ENCODE results near the gene SLC23A2. TPM values are rescaled to one million over a fixed set of nuclear protein-coding genes. Genes with fewer than 3 reads are reported as not detected.

SLC23A2 gene
- total RNA-seq, 6 experiments from 2014 or later: 23.4 to 41.1 (median 30.5) TPM

- DNase-seq (no peak), ATAC-seq (no peak)
- Histone ChIP-seq H3K4me1 (peaks cover 0 to 31% (median 4%) of the 10 kb centered on the region in 4 donors), H3K9me3 (no peaks in the 10 kb centered on the region), H3K4me3 (no peak overlapping the region), H3K36me3 (peaks cover 0 to 2% (median 0%) of the 10 kb centered on the region in 4 donors), H3K27ac (peak overlapping the region; percentile 29 to 76 (median 70)), H3K27me3 (no peaks in the 10 kb centered on the region)
- intact Hi-C loops (cut with DNase I): no loop called here
- 60% methylated on average over 1 of the region's 4 CpGs for WGBS (ENCODE audit: insufficient coverage, low coverage, low lambda C conversion rate, missing lambda C conversion rate)
- TF ChIP-seq POLR2A (IDR thresholded peaks at IDR 0.05): no peak
- TF ChIP-seq, protein P1, sequence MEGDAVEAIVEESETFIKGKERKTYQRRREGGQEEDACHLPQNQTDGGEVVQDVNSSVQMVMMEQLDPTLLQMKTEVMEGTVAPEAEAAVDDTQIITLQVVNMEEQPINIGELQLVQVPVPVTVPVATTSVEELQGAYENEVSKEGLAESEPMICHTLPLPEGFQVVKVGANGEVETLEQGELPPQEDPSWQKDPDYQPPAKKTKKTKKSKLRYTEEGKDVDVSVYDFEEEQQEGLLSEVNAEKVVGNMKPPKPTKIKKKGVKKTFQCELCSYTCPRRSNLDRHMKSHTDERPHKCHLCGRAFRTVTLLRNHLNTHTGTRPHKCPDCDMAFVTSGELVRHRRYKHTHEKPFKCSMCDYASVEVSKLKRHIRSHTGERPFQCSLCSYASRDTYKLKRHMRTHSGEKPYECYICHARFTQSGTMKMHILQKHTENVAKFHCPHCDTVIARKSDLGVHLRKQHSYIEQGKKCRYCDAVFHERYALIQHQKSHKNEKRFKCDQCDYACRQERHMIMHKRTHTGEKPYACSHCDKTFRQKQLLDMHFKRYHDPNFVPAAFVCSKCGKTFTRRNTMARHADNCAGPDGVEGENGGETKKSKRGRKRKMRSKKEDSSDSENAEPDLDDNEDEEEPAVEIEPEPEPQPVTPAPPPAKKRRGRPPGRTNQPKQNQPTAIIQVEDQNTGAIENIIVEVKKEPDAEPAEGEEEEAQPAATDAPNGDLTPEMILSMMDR (IDR thresholded peaks at IDR 0.05): no peak
These were observed 50.5 kb downstream of the SLC23A2 start for GRCh38 chr20:4950841-4951240.

DNA sequence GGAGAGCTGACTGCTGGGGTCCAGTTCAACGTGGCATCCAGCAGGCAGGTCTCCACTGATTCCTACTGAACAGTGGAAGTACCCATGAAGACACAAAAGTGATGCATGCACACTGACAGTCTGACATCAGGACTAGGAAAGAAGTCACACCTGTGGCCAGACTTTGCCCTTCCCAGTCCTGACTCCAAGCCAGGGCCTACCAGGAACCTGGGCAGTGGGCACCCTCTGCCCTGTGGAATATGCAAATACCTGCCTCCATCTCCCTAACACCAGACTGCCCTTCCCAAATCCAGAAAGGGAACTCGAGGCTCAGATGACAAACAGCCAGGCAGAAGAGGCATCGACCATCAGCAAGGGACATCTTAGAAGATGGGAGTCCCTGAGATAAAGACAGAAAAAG lies 50.9 kb downstream of the SLC23A2 start:
- peak in 1 of 3 donors; percentile 42 for DNase-seq
- Histone ChIP-seq H3K27me3 (no peaks in the 10 kb centered on the region), H3K4me1 (peaks cover 0 to 31% (median 4%) of the 10 kb centered on the region in 4 donors), H3K27ac (peak overlapping the region; percentile 70 to 76 (median 71)), H3K36me3 (peaks cover 0 to 2% (median 0%) of the 10 kb centered on the region in 4 donors), H3K4me3 (no peak overlapping the region), H3K9me3 (no peaks in the 10 kb centered on the region)
- intact Hi-C loops (cut with DNase I): no loop called here
- WGBS (ENCODE audit: insufficient coverage, low coverage, low lambda C conversion rate, missing lambda C conversion rate): 0% methylated on average over 1 of the region's 3 CpGs
- ATAC-seq: peak; percentile 37 to 67 (median 64)
- TF ChIP-seq, protein P1 (IDR thresholded peaks at IDR 0.05): no peak

DNA sequence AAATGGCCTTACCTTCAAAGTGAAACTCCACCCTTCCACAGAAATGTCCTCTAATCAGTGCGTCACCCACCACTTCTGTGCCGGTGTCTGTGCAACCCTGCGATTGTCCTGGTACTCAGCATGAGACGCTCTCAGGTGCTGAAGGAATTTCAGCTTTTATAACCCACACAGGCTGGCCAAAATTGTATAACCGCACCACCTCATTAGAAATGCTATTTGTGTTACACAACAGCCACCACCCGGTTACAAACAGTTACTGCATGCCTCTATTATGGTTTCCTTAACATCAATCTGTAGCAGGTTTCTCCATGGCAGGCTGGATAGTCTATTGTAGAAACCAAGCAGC lies 51.5 kb downstream of the SLC23A2 start:
- Histone ChIP-seq H3K27me3 (no peaks in the 10 kb centered on the region), H3K4me3 (peak overlapping the region; percentile 2 to 20 (median 9)), H3K4me1 (peaks cover 0 to 31% (median 4%) of the 10 kb centered on the region in 4 donors), H3K9me3 (no peaks in the 10 kb centered on the region), H3K27ac (peak overlapping the region; percentile 70 to 76 (median 71)), H3K36me3 (peaks cover 0 to 2% (median 0%) of the 10 kb centered on the region in 4 donors)
- DNase-seq: no peak
- WGBS (ENCODE audit: insufficient coverage, low coverage, low lambda C conversion rate, missing lambda C conversion rate): 12% methylated on average over 6 of the region's 6 CpGs
- TF ChIP-seq POLR2A (IDR thresholded peaks at IDR 0.05): peak; percentile 10
- TF ChIP-seq, protein P1 (IDR thresholded peaks at IDR 0.05): peak; percentile 57 to 70 (median 62)
- intact Hi-C loops (cut with DNase I): no loop called here
- ATAC-seq: peak; percentile 75 to 87 (median 79)

DNA sequence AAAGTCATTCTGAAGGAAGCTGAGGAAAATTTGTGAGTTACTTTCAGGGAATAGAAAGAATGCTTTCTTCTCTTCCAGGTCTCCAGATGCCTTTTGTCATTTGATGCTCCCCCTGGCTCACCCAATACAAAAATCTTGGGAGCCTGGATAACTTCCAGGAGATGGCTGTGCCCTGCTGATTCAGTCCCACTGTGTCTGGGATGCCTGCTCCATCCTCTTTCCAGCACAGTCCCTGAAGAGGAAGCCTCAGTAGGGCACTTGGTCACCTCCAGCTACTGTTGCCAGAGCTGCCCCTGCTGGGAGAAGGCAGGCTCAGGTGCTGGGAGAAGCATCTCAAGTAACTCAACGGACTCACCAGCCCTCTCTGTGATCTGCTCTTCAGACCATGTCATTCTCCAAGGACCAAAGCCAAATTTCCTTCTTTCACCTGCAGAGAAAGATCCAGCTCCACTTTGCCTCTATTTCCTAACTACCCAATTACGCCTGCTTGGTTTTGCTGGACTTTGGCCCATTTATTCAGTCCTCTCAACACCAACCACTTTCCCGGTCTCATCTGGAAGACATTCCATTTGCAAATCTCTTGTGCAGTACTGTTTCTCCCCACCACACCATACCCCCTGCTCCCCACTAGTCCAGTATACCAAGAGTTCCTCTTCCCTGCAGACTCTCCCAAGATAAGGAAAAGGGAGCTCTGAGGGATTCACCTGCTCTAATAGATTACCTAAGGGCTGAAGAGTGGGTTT lies 53.3 kb downstream of the SLC23A2 start:
- ATAC-seq (peak; percentile 27 to 59 (median 37)), DNase-seq (no peak)
- peak overlapping the region in 2 of 3 donors; percentile 4 to 76 for H3K27ac ChIP-seq
- 39% methylated on average over 3 of the region's 3 CpGs for WGBS (ENCODE audit: insufficient coverage, low coverage, low lambda C conversion rate, missing lambda C conversion rate)
- H3K27me3 ChIP-seq: no peaks in the 10 kb centered on the region
- H3K4me3 ChIP-seq: no peak overlapping the region
- H3K4me1 ChIP-seq: peaks cover 0 to 31% (median 4%) of the 10 kb centered on the region in 4 donors
- TF ChIP-seq, protein P1 (IDR thresholded peaks at IDR 0.05): peak in 1 of 4 donors; percentile 21
- no peak for TF ChIP-seq POLR2A (IDR thresholded peaks at IDR 0.05)
- H3K9me3 ChIP-seq: no peaks in the 10 kb centered on the region
- H3K36me3 ChIP-seq: peaks cover 0 to 2% (median 0%) of the 10 kb centered on the region in 4 donors
- intact Hi-C loops (cut with DNase I): no loop called here
